LNCaP clone FGC (cell line): Measurements from ENCODE around the gene KHSRP.
"Not testable (repeated sequence)": the region's sequence is repeated elsewhere in the genome, so short reads cannot be mapped to it uniquely, and the experiment has no call there.

ENCODE experiments used
- DNase-seq: peaks from one replicate; pipeline ENCODE4 v3.0.0-alpha.2; 2011; ENCODE audit warnings: low read depth
- H3K4me3 ChIP-seq: 2 replicates; pipeline ENCODE4 v1.5.1; 2011; ENCODE audit warnings: mild to moderate bottlenecking, low read depth, low read length, control low read depth
- CTCF ChIP-seq: IDR thresholded peaks from 2 replicates; pipeline ENCODE4 v1.5.1; 2012; ENCODE audit warnings: mild to moderate bottlenecking; ENCODE audit not compliant: control insufficient read depth, insufficient read depth; ENCODE audit errors: extremely low read depth

KHSRP gene

DNA sequence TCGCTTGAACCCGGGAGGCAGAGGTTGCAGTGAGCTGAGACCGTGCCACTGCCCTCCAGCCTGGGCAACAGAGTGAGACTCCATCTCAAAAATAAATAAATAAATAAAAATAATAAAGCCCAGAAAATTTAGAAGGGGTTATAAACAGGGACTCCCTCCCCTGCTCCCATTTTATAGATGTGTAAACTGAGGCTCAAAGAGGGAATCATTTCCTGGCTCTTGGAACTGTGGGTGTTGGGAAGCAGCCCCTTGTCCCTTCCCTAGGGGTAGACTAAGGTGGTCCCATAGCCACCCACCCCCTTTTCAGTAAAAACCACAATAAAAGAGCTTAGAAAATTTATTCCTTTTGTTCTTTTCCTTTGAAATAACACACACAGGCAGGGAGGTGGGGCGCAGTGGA is 15.1 kb upstream of the KHSRP start:
- no peak overlapping the region for H3K4me3 ChIP-seq
- no peak for DNase-seq
- TF ChIP-seq CTCF, result no peak

DNA sequence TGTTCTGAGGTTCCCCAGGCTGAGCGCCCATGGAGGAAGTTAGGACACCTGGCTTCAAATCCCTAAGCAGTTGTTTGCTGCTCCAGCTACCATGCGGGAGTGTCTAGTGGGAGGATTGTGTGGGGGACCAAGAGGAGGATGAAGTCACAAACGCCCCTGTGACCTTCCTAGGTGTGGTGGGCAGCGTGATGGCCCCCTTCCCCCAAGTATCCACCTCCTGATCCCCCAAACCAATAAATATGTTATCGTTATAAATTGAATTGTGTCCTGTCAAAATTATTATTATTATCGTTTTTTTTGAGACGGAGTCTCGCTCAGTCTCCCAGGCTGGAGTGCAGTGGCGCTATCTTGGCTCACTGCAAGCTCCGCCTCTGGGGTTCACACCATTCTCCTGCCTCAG is 9.1 kb upstream of the KHSRP start, which contains the start of gene SLC25A41:
TSS of gene SLC25A41 (minus strand) at position 101 of the 400 bp plus-strand sequence. CDS start at position 31, 70 bp downstream.
- no peak for DNase-seq
- TF ChIP-seq CTCF, result no peak
- no peak within 1 kb of the TSS for H3K4me3 ChIP-seq

GRCh38 chr19:6433165-6433564 is 8.6 kb upstream of the KHSRP start:
- no peak for TF ChIP-seq CTCF
- no peak for DNase-seq
- H3K4me3 ChIP-seq, result no peak overlapping the region

DNA sequence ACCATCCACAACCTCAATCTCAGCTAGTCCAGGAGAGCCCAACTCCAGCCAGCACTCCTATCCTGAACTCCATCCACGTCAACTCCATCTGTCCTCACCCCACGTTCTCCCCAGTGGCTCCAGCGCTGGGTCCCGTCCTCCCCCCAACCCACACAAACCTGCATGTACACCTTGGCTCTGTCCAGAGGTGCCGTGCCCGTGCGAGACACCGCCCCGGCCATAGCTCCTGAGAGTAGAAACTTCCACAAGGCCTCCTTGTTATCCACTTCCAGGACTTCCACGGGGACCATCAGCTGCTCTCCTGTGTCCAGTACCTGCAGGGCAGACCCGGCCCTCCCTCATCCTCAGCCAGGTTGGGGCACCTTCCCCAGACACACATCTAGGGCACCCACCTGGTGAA is 7.3 kb upstream of the KHSRP start:
- no peak for DNase-seq
- H3K4me3 ChIP-seq, result no peak overlapping the region
- TF ChIP-seq CTCF, result no peak

GRCh38 chr19:6429419-6430221 is 5.0 kb upstream of the KHSRP start:
- no peak overlapping the region for H3K4me3 ChIP-seq
- DNase-seq, result no peak
- no peak for TF ChIP-seq CTCF

GRCh38 chr19:6428692-6429418 is 4.2 kb upstream of the KHSRP start:
- H3K4me3 ChIP-seq, DNase-seq: not testable (repeated sequence)

- DNase-seq, result no peak
- H3K4me3 ChIP-seq, result no peak overlapping the region
- TF ChIP-seq CTCF, result no peak
These were observed 2.5 kb upstream of the KHSRP start for GRCh38 chr19:6427131-6427530.
